ENCODE results near the gene C22orf23. TPM values are rescaled to one million over a fixed set of nuclear protein-coding genes. Genes with fewer than 3 reads are reported as not detected.
A peak's percentile ranks its signal among the peaks of the same experiment; 100 is the strongest.

Gene C22orf23
- total and polyA plus RNA-seq, 10 donors, result 0.04 to 0.16 (median 0.05) TPM; not detected in 7

DNA sequence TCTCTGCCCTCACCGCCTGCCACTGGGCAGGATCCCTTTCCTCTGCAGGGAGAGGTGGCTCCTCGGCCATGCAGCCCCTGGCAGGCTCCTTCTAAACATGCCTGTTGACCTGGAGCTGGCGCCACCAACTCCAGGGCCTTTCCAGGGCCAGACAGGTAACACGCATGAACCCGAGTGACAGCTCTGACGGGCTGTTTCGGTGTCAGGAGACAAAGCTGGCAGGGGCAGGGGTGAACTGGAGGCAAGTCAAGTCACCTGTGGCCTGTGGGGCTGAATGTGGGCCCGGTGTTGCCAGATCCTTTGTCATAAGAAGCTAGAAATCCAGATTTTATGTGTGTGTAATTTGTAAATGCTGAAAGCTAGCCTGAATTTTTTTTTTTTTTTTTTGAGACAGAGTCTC is 11.3 kb downstream of the C22orf23 start:
- H3K36me3 ChIP-seq, result peaks cover 0 to 63% (median 34%) of the 10 kb centered on the region in 6 donors
- WGBS, 5 donors, result 93 to 100% (median 97%) methylated on average over 5 to 8 of the region's 8 CpGs
- no peak overlapping the region for H3K4me3 ChIP-seq
- intact Hi-C loops (cut with DNase I; ENCODE audit: low total_unique reads), result no loop called here
- H3K4me1 ChIP-seq, result no peaks in the 10 kb centered on the region
- no peaks in the 10 kb centered on the region for H3K9me3 ChIP-seq
- H3K27me3 ChIP-seq (replicated peaks in 1 of 7), result no peaks in the 10 kb centered on the region
- DNase-seq, result no peak
- no peak overlapping the region for H3K27ac ChIP-seq
- no peak for TF ChIP-seq POLR2A (IDR thresholded peaks at IDR 0.05)
- no peak for TF ChIP-seq CTCF (IDR thresholded peaks at IDR 0.05 in 8 of 11, conservative IDR thresholded peaks at IDR 0.05 in 3 of 11)
- peak in 1 of 3 donors; percentile 29 for TF ChIP-seq POLR2AphosphoS5 (IDR thresholded peaks at IDR 0.05)

- Histone ChIP-seq H3K4me1 (no peaks in the 10 kb centered on the region), H3K27me3 (replicated peaks in 1 of 7) (no peaks in the 10 kb centered on the region), H3K4me3 (no peak overlapping the region), H3K9me3 (no peaks in the 10 kb centered on the region), H3K36me3 (peaks cover 0 to 76% (median 36%) of the 10 kb centered on the region in 6 donors), H3K27ac (no peak overlapping the region)
- 70 to 78% (median 71%) methylated on average over 9 to 12 of the region's 12 CpGs for WGBS, 5 donors
- DNase-seq, result no peak
- TF ChIP-seq POLR2AphosphoS5 (IDR thresholded peaks at IDR 0.05) (no peak), POLR2A (IDR thresholded peaks at IDR 0.05) (no peak), CTCF (IDR thresholded peaks at IDR 0.05 in 8 of 11, conservative IDR thresholded peaks at IDR 0.05 in 3 of 11) (no peak)
- intact Hi-C loops (cut with DNase I; ENCODE audit: low total_unique reads), result no loop called here
Observed at GRCh38 chr22:37940698-37941376, 12.6 kb downstream of the C22orf23 start.

- peaks cover 0 to 72% (median 23%) of the 10 kb centered on the region in 6 donors for H3K36me3 ChIP-seq
- 4 to 18% (median 10%) methylated on average over 7 to 13 of the region's 13 CpGs for WGBS, 5 donors
- H3K27me3 ChIP-seq (replicated peaks in 1 of 7), result no peaks in the 10 kb centered on the region
- H3K4me3 ChIP-seq, result no peak overlapping the region
- intact Hi-C loops (cut with DNase I; ENCODE audit: low total_unique reads), result no loop called here
- H3K4me1 ChIP-seq, result peaks cover 8 to 48% (median 30%) of the 10 kb centered on the region in 6 donors
- no peak for TF ChIP-seq POLR2A (IDR thresholded peaks at IDR 0.05)
- TF ChIP-seq CTCF (IDR thresholded peaks at IDR 0.05 in 8 of 11, conservative IDR thresholded peaks at IDR 0.05 in 3 of 11), result peak; percentile 78 to 99 (median 97)
- TF ChIP-seq POLR2AphosphoS5 (IDR thresholded peaks at IDR 0.05), result peak; percentile 73 to 82 (median 73)
- peak overlapping the region in 6 of 8 donors; percentile 11 to 57 (median 50) for H3K27ac ChIP-seq
- H3K9me3 ChIP-seq, result no peaks in the 10 kb centered on the region
- DNase-seq, result peak; percentile 95
Observed at GRCh38 chr22:37933711-37934376, 19.6 kb downstream of the C22orf23 start.

Measured in spleen (tissue), 11 donors.